ENCODE data around the gene ARHGEF17.

The ARHGEF17 gene

GRCh38 chr11:73291196-73291595 is 16.9 kb upstream of the ARHGEF17 start:
- TF ChIP-seq ARNT (IDR thresholded peaks at IDR 0.05), result no peak
- TF ChIP-seq CTBP1 (IDR thresholded peaks at IDR 0.05; ENCODE audit: borderline replicate concordance), result no peak
- no peak for TF ChIP-seq L3MBTL2 (conservative IDR thresholded peaks at IDR 0.05)
- no peak for TF ChIP-seq HDGF (IDR thresholded peaks at IDR 0.05; ENCODE audit: borderline replicate concordance)
- no peak for TF ChIP-seq FOXM1 (IDR thresholded peaks at IDR 0.05; ENCODE audit: borderline replicate concordance)
- TF ChIP-seq SUZ12 (IDR thresholded peaks at IDR 0.05), result no peak
- no peak for TF ChIP-seq NFRKB (IDR thresholded peaks at IDR 0.05)
- TF ChIP-seq, protein P1, sequence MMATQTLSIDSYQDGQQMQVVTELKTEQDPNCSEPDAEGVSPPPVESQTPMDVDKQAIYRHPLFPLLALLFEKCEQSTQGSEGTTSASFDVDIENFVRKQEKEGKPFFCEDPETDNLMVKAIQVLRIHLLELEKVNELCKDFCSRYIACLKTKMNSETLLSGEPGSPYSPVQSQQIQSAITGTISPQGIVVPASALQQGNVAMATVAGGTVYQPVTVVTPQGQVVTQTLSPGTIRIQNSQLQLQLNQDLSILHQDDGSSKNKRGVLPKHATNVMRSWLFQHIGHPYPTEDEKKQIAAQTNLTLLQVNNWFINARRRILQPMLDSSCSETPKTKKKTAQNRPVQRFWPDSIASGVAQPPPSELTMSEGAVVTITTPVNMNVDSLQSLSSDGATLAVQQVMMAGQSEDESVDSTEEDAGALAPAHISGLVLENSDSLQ (IDR thresholded peaks at IDR 0.05), result no peak
- TF ChIP-seq FOXK2 (IDR thresholded peaks at IDR 0.05), result no peak
- no peak for TF ChIP-seq ZNF384 (IDR thresholded peaks at IDR 0.05)
- no peak for TF ChIP-seq LEF1 (IDR thresholded peaks at IDR 0.05; ENCODE audit: borderline replicate concordance)
- TF ChIP-seq FOXA1 (IDR thresholded peaks at IDR 0.05), result no peak
- no peak for DNase-seq (ENCODE audit: extremely low spot score)
- ChIA-PET CTCF (interaction anchor here (2.2 to 2.5 kb wide), 2 partner anchors 11 to 44 kb away, joined by 6 to 14 read pairs; no protein-coding TSS in a partner anchor), POLR2A (no interaction called here)

DNA sequence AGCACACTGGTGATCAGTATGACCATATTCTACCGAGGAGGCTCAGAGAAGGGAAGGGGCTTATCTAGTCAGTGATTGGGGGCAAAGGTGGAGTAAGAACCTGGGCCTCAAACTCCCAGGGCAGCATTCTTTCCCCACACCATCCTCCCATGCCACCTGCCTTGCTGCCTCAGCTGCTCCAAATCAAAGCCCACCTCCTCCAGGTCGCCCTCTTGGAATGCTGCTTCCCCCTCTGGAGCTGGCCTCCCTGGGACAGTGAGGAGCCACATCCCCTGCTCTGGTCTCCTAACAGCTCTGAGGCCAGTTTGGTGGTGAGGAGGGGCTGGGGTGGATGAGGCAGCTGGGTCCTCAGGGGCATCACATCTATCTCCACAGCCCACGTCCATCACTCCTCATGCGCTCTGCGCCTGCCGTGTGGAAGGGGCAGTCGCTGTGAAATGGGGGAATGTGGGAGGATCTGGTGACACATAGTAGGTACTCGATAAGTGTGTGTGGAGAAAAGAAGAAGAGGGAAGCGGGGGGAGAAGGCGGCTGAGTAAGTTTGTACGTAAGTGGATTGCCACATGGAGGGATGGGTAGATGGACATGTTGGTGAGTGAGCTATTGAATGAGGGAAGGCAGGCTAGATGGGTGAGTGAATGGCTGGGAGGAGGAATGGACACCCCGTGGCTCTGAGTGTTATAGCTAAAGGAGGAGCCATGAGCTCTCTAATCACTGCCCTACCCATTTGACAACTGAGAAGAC is 16.1 kb upstream of the ARHGEF17 start:
- CTCF ChIA-PET, result interaction anchor here (0.6 to 2.2 kb wide), 3 partner anchors 9 to 43 kb away, joined by 5 to 6 read pairs (median 5); no protein-coding TSS in a partner anchor
- TF ChIP-seq LEF1 (IDR thresholded peaks at IDR 0.05; ENCODE audit: borderline replicate concordance) (no peak), ARNT (IDR thresholded peaks at IDR 0.05) (no peak), FOXM1 (IDR thresholded peaks at IDR 0.05; ENCODE audit: borderline replicate concordance) (no peak), SUZ12 (IDR thresholded peaks at IDR 0.05) (no peak)
- TF ChIP-seq, protein P1 (IDR thresholded peaks at IDR 0.05), result no peak
- no peak for DNase-seq (ENCODE audit: extremely low spot score)
- POLR2A ChIA-PET, result no interaction called here

DNA sequence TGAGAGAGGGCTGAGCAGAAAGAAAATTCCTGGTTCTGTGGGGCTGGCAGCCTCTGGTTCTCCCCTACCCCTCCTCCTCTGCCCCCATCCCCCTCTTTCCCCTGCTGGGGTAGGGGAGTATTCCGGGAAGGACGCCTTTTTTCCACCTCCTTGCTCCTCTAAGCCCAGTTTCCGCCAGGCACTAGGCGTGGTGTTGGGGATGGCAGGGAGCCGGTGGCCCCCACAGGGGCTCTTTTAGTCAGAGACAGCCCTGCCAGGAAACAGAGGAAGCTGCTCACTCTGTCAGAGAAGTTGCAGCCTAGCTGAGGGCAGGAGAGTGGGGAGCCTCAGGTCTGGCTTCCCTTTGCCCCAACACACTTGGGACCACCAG is 15.6 kb upstream of the ARHGEF17 start:
- DNase-seq (ENCODE audit: extremely low spot score), result no peak
- TF ChIP-seq SUZ12 (IDR thresholded peaks at IDR 0.05), result no peak
- no peak for TF ChIP-seq ZNF384 (IDR thresholded peaks at IDR 0.05)
- TF ChIP-seq, protein P1 (IDR thresholded peaks at IDR 0.05), result no peak
- no peak for TF ChIP-seq NFRKB (IDR thresholded peaks at IDR 0.05)
- no peak for TF ChIP-seq HDGF (IDR thresholded peaks at IDR 0.05; ENCODE audit: borderline replicate concordance)
- TF ChIP-seq FOXK2 (IDR thresholded peaks at IDR 0.05), result no peak
- no peak for TF ChIP-seq BHLHE40 (IDR thresholded peaks at IDR 0.05; ENCODE audit: borderline replicate concordance)
- TF ChIP-seq FOXM1 (IDR thresholded peaks at IDR 0.05; ENCODE audit: borderline replicate concordance), result no peak
- TF ChIP-seq CTBP1 (IDR thresholded peaks at IDR 0.05; ENCODE audit: borderline replicate concordance), result no peak
- no peak for TF ChIP-seq FOXA1 (IDR thresholded peaks at IDR 0.05)
- no peak for TF ChIP-seq L3MBTL2 (conservative IDR thresholded peaks at IDR 0.05)
- TF ChIP-seq ELF4 (IDR thresholded peaks at IDR 0.05), result no peak
- no peak for TF ChIP-seq SP1 (IDR thresholded peaks at IDR 0.05)
- TF ChIP-seq ARNT (IDR thresholded peaks at IDR 0.05), result no peak
- TF ChIP-seq TARDBP (IDR thresholded peaks at IDR 0.05), result no peak
- no peak for TF ChIP-seq LEF1 (IDR thresholded peaks at IDR 0.05; ENCODE audit: borderline replicate concordance)
- ChIA-PET CTCF (interaction anchor here (0.6 to 2.2 kb wide), 3 partner anchors 10 to 43 kb away, joined by 5 to 6 read pairs (median 5); no protein-coding TSS in a partner anchor), POLR2A (no interaction called here)

DNA sequence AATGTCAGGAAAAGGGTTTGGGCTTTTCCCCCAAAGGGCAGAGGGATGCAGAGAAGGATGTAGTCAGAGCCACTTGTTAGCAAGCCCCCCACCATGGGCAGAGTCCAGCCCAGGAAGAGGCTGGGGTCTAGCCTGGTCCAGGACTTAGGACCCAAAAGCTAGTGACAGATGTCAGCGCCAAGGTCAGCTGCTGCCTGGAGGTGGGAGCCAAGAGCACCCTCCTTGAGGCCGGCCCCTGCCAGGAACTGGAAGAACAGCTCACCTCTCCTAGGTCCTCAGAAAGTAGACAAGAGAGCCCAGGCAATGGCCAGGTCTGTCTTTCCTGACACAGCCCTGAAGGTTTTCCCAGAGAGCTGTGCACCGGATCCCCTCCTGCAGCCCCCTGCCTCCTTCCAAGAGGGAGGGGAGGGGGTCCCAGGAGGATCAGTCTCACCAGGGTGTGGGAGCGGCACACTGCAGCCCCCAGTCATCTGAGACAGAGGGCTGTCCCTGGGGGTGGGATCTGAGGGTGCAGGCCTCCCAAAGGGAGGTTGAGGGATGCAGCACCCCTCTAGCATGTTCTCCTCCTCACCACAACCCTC is 14.6 kb upstream of the ARHGEF17 start:
- POLR2A ChIA-PET, result no interaction called here
- CTCF ChIA-PET, result interaction anchor here (0.6 to 2.2 kb wide), 3 partner anchors 42 to 703 kb away, joined by 3 to 6 read pairs (median 4); no protein-coding TSS in a partner anchor
- TF ChIP-seq BHLHE40 (IDR thresholded peaks at IDR 0.05; ENCODE audit: borderline replicate concordance), result no peak
- TF ChIP-seq LEF1 (IDR thresholded peaks at IDR 0.05; ENCODE audit: borderline replicate concordance), result no peak
- no peak for TF ChIP-seq FOXM1 (IDR thresholded peaks at IDR 0.05; ENCODE audit: borderline replicate concordance)
- no peak for TF ChIP-seq ARNT (IDR thresholded peaks at IDR 0.05)
- TF ChIP-seq HDGF (IDR thresholded peaks at IDR 0.05; ENCODE audit: borderline replicate concordance), result no peak
- TF ChIP-seq SUZ12 (IDR thresholded peaks at IDR 0.05), result no peak
- no peak for TF ChIP-seq NFRKB (IDR thresholded peaks at IDR 0.05)
- TF ChIP-seq, protein P1 (IDR thresholded peaks at IDR 0.05), result no peak
- TF ChIP-seq FOXK2 (IDR thresholded peaks at IDR 0.05), result no peak
- DNase-seq (ENCODE audit: extremely low spot score), result no peak

GRCh38 chr11:73294604-73295003 is 13.5 kb upstream of the ARHGEF17 start:
- POLR2A ChIA-PET, result no interaction called here
- DNase-seq (ENCODE audit: extremely low spot score), result no peak
- no peak for TF ChIP-seq BHLHE40 (IDR thresholded peaks at IDR 0.05; ENCODE audit: borderline replicate concordance)
- TF ChIP-seq ARNT (IDR thresholded peaks at IDR 0.05), result no peak
- no peak for TF ChIP-seq ELF4 (IDR thresholded peaks at IDR 0.05)
- no peak for TF ChIP-seq ZNF384 (IDR thresholded peaks at IDR 0.05)
- no peak for TF ChIP-seq FOXK2 (IDR thresholded peaks at IDR 0.05)
- TF ChIP-seq TARDBP (IDR thresholded peaks at IDR 0.05), result no peak
- no peak for TF ChIP-seq L3MBTL2 (conservative IDR thresholded peaks at IDR 0.05)
- no peak for TF ChIP-seq HDGF (IDR thresholded peaks at IDR 0.05; ENCODE audit: borderline replicate concordance)
- no peak for TF ChIP-seq SUZ12 (IDR thresholded peaks at IDR 0.05)
- TF ChIP-seq, protein P1 (IDR thresholded peaks at IDR 0.05), result no peak
- TF ChIP-seq FOXM1 (IDR thresholded peaks at IDR 0.05; ENCODE audit: borderline replicate concordance), result no peak
- CTCF ChIA-PET, result interaction anchor here (0.6 to 1.4 kb wide), 8 partner anchors 11 to 311 kb away, joined by 3 to 8 read pairs (median 4); no protein-coding TSS in a partner anchor
